H4 (cell line): Measurements from ENCODE around the gene FHAD1. TPM values are rescaled to one million over a fixed set of nuclear protein-coding genes. Genes with fewer than 3 reads are reported as not detected.
"Not testable (repeated sequence)": the region's sequence is repeated elsewhere in the genome, so short reads cannot be mapped to it uniquely, and the experiment has no call there.

Experiments used
- DNase-seq: peaks from one replicate; pipeline ENCODE4 v3.0.0-alpha.2; 2015; ENCODE audit warnings: low spot score
- total RNA-seq: library from RNA; depleted of rRNA; stranded (reverse); fragments of >200 nt; shearing (Covaris generic); gene quantifications from 2 replicates; pipeline ENCODE4 v1.2.3, GENCODE V29; 2014

FHAD1 gene
- total RNA-seq, 1 experiment from 2014 or later: 0.17 TPM

DNA sequence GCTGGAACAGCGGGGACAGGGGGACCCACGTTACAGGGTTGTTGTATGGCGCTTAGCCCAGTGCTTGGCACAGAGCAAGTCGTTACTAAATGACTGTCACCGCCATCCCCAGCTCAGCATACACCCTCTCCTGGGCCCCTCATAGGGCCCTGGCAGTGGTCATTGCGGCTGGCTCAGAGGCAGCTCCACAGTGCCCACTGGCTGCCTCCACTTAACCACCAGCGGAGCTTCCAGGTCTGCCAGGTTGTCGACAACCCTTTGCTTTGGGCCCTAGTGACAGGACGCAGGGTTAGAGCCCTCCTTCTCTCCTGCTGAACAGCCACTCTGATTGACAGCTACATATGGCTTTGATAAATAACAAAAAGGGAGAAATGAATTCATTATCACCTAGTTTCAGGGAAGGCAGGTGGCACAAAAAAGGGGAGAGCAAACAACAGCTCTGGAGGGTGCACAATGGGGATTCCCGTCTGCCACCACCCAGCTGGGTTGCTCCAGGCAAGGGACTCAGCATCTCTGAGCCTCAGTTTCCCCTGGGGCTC is 167.5 kb downstream of the FHAD1 start:
- no peak for DNase-seq

GRCh38 chr1:15417059-15417934 is 170.3 kb downstream of the FHAD1 start:
- peak; percentile 73 for DNase-seq

GRCh38 chr1:15418806-15419515 is 171.9 kb downstream of the FHAD1 start:
- no peak for DNase-seq

DNA sequence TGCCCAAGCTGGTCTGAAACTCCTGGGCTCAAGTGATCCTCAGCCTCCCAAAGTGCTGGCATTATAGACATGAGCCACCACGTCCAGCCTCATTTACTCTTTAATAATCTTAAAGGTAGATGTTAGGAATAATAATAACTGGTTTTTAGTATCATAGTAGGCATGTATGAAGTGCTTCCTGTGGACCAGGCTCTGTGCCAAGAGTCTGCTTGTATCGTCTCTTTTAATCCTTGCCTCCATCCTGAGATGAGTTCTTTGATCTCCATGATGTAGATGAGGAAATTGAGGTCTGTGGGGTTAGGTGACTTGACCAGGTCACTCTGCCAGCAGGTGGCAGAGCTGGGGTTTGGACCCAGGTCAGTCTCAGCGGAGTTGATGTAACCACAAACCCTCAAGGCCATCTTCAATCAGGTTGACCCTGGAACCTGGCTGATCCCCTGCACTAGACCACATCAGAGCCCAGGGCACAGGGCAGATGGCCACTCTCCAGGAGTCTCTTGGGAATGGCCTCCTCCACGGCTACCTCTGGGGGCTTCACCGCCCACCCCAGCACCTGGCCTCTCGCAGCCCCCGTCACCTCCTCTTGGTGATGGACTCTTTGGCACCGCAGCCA is 173.9 kb downstream of the FHAD1 start:
- no peak for DNase-seq

DNA sequence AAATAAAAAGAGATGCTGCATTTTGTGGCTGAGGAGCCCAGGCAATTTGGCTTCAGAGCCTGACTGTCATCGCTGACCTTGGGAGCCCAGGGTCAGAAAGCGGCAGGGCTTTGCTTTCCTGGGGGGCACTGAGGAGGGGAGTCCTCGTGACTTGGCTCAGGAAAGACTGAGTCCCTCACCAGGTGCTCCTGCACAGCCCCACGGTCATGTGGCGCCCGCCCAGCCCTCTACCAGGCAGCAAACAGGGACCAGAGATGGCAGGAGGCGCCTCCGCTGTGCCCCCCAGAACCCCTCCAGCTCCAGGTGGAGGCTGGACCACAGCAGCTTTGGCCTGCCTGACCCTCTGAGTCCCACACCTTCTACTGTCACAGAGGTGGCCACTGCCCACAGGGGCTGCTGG is 175.8 kb downstream of the FHAD1 start:
- DNase-seq: no peak

GRCh38 chr1:15423355-15424077 is 176.5 kb downstream of the FHAD1 start:
- DNase-seq: no peak

- DNase-seq: no peak
Measured at GRCh38 chr1:15424146-15424667, 177.2 kb downstream of the FHAD1 start.

- DNase-seq: no peak
Measured at GRCh38 chr1:15424981-15425380, 178.0 kb downstream of the FHAD1 start.

DNA sequence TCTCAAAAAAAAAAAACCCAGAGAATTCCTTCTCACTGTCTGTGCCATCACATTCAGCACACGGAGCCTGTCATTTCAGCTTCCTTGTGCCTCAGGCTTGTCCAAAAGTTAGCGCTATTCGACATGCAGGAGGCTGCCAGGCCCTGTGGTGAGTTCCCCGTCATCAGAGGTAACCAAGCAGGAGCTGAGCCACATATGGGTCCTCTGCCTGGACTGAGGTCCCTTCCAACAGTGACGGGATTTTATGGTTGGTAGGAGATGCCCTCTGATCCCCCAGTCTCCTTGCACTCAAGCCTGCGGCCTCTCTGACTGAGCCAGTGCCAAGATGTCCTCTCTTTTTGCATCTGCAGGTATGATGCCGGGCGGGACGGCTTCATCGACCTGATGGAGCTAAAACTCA is 178.5 kb downstream of the FHAD1 start:
- no peak for DNase-seq

DNA sequence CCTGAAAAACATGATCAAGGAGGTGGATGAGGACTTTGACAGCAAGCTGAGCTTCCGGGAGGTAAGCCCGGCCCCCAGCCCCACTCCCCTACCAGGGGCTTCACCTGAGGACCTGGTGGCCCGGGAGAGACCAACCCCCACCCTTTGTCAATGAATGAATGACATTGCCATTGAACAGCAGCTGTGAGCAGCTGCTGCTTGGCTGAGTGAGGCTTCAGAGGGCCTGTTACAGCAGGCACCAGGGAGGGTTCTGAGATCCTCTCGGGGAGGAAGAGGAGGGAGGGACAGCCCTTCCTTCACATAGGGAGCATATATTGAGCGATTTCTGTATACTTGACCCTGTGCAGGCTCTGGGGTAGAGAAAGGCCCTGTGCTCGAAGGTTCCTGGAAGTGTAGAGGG is 178.9 kb downstream of the FHAD1 start:
- DNase-seq: no peak

DNA sequence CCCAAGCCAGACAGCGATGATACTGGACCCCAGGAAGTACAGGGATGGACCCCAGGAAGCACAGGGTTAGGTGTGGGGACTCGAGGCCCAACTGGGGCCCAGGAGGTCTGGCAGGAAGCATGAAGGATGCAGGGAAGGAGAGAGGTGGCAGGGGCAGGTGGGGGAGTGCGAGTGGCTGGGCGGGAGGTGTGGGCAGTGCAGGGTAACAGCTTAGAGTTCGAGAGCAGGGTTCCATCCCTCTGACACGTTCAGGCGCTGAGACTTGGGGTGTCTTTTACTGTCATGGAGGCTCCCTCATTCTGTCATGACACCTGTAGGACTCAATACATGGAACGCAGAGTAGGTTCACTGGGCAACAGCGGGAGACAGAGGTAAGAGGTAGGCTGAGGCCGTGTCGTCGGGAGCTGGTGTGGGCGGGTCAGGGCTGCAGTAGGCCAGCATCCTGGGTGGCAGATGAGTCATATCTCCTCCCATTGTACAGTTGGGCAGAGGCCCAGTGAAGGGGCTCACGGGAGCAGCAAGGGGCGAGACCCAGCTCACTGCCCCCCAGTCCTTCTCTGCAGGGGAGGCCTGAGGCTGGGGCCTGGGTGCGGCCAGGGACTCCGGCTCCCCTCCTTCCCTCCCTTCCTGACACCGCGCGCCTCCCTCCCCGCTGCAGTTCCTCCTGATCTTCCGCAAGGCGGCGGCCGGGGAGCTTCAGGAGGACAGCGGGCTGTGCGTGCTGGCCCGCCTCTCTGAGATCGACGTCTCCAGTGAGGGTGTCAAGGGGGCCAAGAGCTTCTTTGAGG is 179.7 kb downstream of the FHAD1 start:
- no peak for DNase-seq

GRCh38 chr1:15427280-15427666 is 180.2 kb downstream of the FHAD1 start:
- no peak for DNase-seq

GRCh38 chr1:15428252-15428651 is 181.2 kb downstream of the FHAD1 start:
- not testable (repeated sequence) for DNase-seq

GRCh38 chr1:15428815-15429435 is 181.9 kb downstream of the FHAD1 start:
- no peak for DNase-seq

GRCh38 chr1:15429701-15430149 is 182.7 kb downstream of the FHAD1 start:
- peak; percentile 31 for DNase-seq

DNA sequence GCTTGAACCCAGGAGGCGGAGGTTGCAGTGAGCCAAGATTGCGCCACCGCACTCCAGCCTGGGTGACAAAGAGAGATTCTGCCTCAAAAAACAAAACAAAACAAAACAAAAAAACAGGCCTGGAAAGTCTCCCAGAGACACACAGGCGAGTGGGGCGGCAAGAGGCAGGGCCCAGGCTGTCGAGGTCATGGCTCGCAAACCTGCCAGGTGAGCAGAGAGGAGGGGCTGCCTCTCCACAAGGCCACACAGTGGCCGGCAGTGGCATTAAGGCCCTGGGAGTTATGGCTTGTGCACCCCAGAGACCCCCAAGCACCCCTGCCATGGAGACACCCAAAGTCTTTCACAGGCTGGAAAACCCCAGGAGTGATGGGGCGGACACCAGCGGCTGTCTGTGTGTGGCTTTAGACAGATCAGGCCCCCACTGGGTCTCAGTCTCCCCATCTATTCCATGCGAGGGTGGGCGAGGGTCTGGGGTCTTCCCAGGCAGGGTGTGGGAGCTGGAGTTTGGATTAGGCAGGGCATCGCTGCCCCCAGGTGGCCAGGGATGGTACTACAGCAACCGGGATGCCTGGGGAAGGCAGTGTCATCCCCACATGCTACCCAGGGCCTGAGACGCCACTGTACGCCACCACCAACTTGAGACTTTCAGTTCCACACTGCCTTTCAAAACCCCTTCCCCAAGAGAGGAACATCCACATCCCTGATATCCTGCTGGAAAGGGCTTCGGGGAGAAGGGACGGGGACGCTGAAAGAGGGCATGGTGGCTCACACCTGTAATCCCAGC is 184.0 kb downstream of the FHAD1 start:
- DNase-seq: no peak

- no peak for DNase-seq
Measured at GRCh38 chr1:15431571-15431948, 184.5 kb downstream of the FHAD1 start.

GRCh38 chr1:15432324-15432723 is 185.3 kb downstream of the FHAD1 start:
- DNase-seq: no peak

DNA sequence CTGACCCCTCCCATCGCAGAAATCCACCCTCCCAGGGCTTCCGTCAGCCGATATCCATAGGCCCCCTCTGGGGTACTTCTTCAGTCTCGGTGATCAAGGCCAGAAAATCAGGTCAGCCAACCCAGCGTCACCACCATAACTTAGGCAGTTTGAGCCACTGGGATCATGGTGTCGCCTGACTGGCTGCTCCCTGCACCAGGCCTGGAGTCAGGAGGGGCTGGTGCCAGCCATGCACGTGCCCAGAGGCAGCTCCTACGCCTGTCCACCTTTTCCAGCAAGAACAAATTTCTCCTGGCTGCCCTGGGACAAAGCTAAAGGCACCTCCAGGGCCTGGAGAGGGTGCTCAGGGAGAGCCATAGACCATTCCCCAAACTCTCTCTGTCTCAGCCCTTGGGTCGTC is 186.4 kb downstream of the FHAD1 start:
- no peak for DNase-seq
